Keratinocyte (primary cell): ENCODE data around the gene TRPM6. TPM values are rescaled to one million over a fixed set of nuclear protein-coding genes. Genes with fewer than 3 reads are reported as not detected.

ENCODE experiments used
- DNase-seq: peaks from one replicate; pipeline ENCODE4 v3.0.0-alpha.2; 2011; ENCODE audit warnings: low read depth, missing footprints, low spot score
- FAIRE-seq: peaks from 2 replicates; lab custom pipeline; 2011; peaks lifted over from hg19 to GRCh38; lab: Jason Lieb, UNC
- H2AFZ ChIP-seq: 2 replicates; pipeline ENCODE4 v1.6.0; 2012; ENCODE audit warnings: low read length, control low read depth, inconsistent platforms; ENCODE audit not compliant: control insufficient read depth
- H3K27ac ChIP-seq: 2 replicates; pipeline ENCODE4 v1.5.1; 2011; ENCODE audit warnings: low read length; ENCODE audit not compliant: control insufficient read depth, insufficient read depth
- H3K27me3 ChIP-seq: 3 replicates; pipeline ENCODE4 v1.6.0; 2011; ENCODE audit warnings: low read length; ENCODE audit not compliant: control insufficient read depth, insufficient read depth; ENCODE audit errors: extremely low read depth
- H3K36me3 ChIP-seq, 2 experiments: 2 replicates in 1 of 2; 3 replicates in 1 of 2; pipeline ENCODE4 v1.5.1; 2011; ENCODE audit warnings: low read length in 2 of 2, mild to moderate bottlenecking in 1 of 2; ENCODE audit not compliant: control insufficient read depth in 2 of 2, insufficient read depth in 2 of 2; ENCODE audit errors: extremely low read depth in 1 of 2
- H3K4me1 ChIP-seq: 3 replicates; pipeline ENCODE4 v1.5.1; 2011; ENCODE audit warnings: low read length; ENCODE audit not compliant: control insufficient read depth, insufficient read depth; ENCODE audit errors: extremely low read depth
- H3K4me2 ChIP-seq: 3 replicates; pipeline ENCODE4 v1.6.0; 2011; ENCODE audit warnings: low read depth, low read length; ENCODE audit not compliant: control insufficient read depth, insufficient read depth; ENCODE audit errors: extremely low read depth
- H3K4me3 ChIP-seq, 3 experiments: fragments of 200-600 bp in 1 of 3; sonication (generic) in 1 of 3; 2 replicates in 2 of 3; 3 replicates in 1 of 3; pipeline ENCODE4 v1.5.1; 2011 to 2016; ENCODE audit warnings: low read length in 3 of 3, mild to moderate bottlenecking in 3 of 3, control low read depth in 2 of 3, inconsistent platforms in 1 of 3, low read depth in 1 of 3, mixed read lengths in 1 of 3, mixed run types in 1 of 3, moderate library complexity in 1 of 3; ENCODE audit not compliant: control insufficient read depth in 2 of 3, insufficient read depth in 2 of 3; ENCODE audit errors: extremely low read depth in 1 of 3
- H3K79me2 ChIP-seq: 2 replicates; pipeline ENCODE4 v1.6.0; 2012; ENCODE audit warnings: low read length; ENCODE audit not compliant: control insufficient read depth, insufficient read depth
- H3K9ac ChIP-seq: 3 replicates; pipeline ENCODE4 v1.6.0; 2011; ENCODE audit warnings: low read length; ENCODE audit not compliant: control insufficient read depth, insufficient read depth; ENCODE audit errors: extremely low read depth
- H3K9me1 ChIP-seq: 3 replicates; pipeline ENCODE4 v1.6.0; 2011; ENCODE audit warnings: low read length; ENCODE audit not compliant: control insufficient read depth, insufficient read depth; ENCODE audit errors: extremely low read depth
- H3K9me3 ChIP-seq: 2 replicates; pipeline ENCODE4 v1.5.1; 2012; ENCODE audit warnings: low read depth, low read length; ENCODE audit not compliant: control insufficient read depth
- H4K20me1 ChIP-seq: 3 replicates; pipeline ENCODE4 v1.6.0; 2011; ENCODE audit warnings: low read length; ENCODE audit not compliant: control insufficient read depth, insufficient read depth; ENCODE audit errors: extremely low read depth
- EZH2 ChIP-seq: IDR thresholded peaks from one replicate; pipeline ENCODE4 v1.6.1; 2012; ENCODE audit warnings: inconsistent platforms, mild to moderate bottlenecking, low read length, moderate library complexity
- dilution Hi-C: fragments of 300-500 bp; cut with MboI; formaldehyde crosslinking; loops from one replicate; pipeline ENCODE4 v1.7.0; 2020; ENCODE audit warnings: low sequenced_read_pairs; ENCODE audit not compliant: extremely low pct_ligation_motif_present
- polyA plus RNA-seq, 5 experiments: library from polyadenylated mRNA; depleted of rRNA in 3 of 5; stranded (reverse) in 3 of 5; stranded (forward) in 1 of 5; unstranded in 1 of 5; fragments of >200 nt; gene quantifications; 1 replicate in 1 of 5; 2 replicates in 3 of 5; 3 replicates in 1 of 5; pipeline versions ENCODE4 v1.2.1 to v1.2.3, GENCODE V29; 2011 to 2012; ENCODE audit warnings: missing spikeins in 2 of 5, low read depth in 1 of 5, low replicate concordance in 1 of 5
- TF ChIP-seq, protein P1 (sequence below), 3 experiments: IDR thresholded peaks in 1 of 3; conservative IDR thresholded peaks in 1 of 3; optimal IDR thresholded peaks in 1 of 3; 2 replicates in 2 of 3; 3 replicates in 1 of 3; pipeline versions ENCODE3 to v1.5.1; 2011; ENCODE audit warnings: low read length in 3 of 3, mild to moderate bottlenecking in 3 of 3, moderate library complexity in 2 of 3, control low read depth in 1 of 3, inconsistent platforms in 1 of 3; ENCODE audit not compliant: insufficient read depth in 2 of 3; ENCODE audit errors: extremely low read depth in 1 of 3

Gene TRPM6
- polyA plus RNA-seq, 1 donor (not counting 4 experiments of a cell fraction or from before 2014, with no cell fraction given) = 0.18 TPM

DNA sequence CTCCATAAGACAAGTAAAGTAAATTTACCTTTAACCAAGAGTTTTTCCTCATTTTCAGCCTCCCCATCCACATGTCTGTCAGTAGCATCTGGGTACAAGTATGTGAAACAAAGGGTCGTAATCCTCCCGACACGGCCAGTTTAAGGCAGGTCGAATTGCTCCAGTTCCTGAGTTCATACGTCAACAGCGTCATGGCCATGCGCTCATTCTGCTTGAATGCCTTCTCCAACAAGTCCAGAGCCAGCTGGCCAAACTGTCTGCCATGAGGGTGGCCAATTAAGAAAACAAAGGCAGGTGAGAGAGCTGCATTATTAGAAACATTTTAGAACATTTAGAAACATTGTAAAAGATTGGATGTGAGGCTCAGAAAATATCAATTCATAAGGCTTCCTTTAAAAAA is 87.5 kb downstream of the TRPM6 start:
- DNase-seq = no peak
- Histone ChIP-seq H3K4me2 (no peak overlapping the region), H3K79me2 (no peaks in the 10 kb centered on the region), H3K4me3 (no peak overlapping the region), H2AFZ (no peak overlapping the region), H3K27me3 (no peaks in the 10 kb centered on the region), H4K20me1 (no peaks in the 10 kb centered on the region), H3K27ac (no peak overlapping the region), H3K36me3 (no peaks in the 10 kb centered on the region), H3K4me1 (peaks cover 16% of the 10 kb centered on the region), H3K9ac (no peak overlapping the region), H3K9me3 (no peaks in the 10 kb centered on the region), H3K9me1 (no peaks in the 10 kb centered on the region)
- no peak for TF ChIP-seq EZH2
- TF ChIP-seq, protein P1, sequence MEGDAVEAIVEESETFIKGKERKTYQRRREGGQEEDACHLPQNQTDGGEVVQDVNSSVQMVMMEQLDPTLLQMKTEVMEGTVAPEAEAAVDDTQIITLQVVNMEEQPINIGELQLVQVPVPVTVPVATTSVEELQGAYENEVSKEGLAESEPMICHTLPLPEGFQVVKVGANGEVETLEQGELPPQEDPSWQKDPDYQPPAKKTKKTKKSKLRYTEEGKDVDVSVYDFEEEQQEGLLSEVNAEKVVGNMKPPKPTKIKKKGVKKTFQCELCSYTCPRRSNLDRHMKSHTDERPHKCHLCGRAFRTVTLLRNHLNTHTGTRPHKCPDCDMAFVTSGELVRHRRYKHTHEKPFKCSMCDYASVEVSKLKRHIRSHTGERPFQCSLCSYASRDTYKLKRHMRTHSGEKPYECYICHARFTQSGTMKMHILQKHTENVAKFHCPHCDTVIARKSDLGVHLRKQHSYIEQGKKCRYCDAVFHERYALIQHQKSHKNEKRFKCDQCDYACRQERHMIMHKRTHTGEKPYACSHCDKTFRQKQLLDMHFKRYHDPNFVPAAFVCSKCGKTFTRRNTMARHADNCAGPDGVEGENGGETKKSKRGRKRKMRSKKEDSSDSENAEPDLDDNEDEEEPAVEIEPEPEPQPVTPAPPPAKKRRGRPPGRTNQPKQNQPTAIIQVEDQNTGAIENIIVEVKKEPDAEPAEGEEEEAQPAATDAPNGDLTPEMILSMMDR (optimal IDR thresholded peaks at IDR 0.05 in 1 of 3, IDR thresholded peaks at IDR 0.05 in 1 of 3, conservative IDR thresholded peaks at IDR 0.05 in 1 of 3; ENCODE audit: extremely low read depth in 1 of 3, insufficient read depth in 2 of 3, low read length in 3 of 3) = no peak
- dilution Hi-C loops = no loop called here
- FAIRE-seq = no peak

DNA sequence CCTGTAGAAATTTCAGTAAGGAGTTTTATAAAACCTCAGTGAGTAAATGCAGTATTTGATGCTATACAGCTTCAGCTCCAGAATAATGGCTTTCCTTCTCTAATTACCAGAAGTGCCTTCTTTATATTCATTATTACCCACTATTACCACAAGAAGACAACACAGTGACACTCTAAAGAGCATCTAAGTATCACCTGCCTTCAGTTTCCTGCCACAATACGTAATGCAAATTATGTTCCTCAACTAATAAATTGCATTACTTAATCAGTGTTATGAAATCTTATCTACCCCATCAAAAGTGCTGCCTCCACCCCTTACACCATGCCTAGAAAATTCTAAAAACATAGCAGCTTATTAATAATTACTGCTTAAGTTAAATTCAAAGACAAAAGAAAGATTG is 91.9 kb downstream of the TRPM6 start:
- FAIRE-seq = no peak

More for the DNA sequence above, 91.9 kb downstream of the TRPM6 start:
- Histone ChIP-seq H3K36me3 (no peaks in the 10 kb centered on the region), H3K4me2 (no peak overlapping the region), H3K9me1 (no peaks in the 10 kb centered on the region), H3K79me2 (no peaks in the 10 kb centered on the region), H3K27ac (no peak overlapping the region), H4K20me1 (no peaks in the 10 kb centered on the region), H3K4me1 (peaks cover 5% of the 10 kb centered on the region), H3K4me3 (no peak overlapping the region), H3K27me3 (no peaks in the 10 kb centered on the region), H2AFZ (no peak overlapping the region), H3K9me3 (no peaks in the 10 kb centered on the region), H3K9ac (no peak overlapping the region)
- DNase-seq = no peak
- dilution Hi-C loops = no loop called here
- TF ChIP-seq, protein P1 (optimal IDR thresholded peaks at IDR 0.05 in 1 of 3, IDR thresholded peaks at IDR 0.05 in 1 of 3, conservative IDR thresholded peaks at IDR 0.05 in 1 of 3; ENCODE audit: extremely low read depth in 1 of 3, insufficient read depth in 2 of 3, low read length in 3 of 3) = no peak
- TF ChIP-seq EZH2 = no peak
